ENCODE results near the gene ZXDC. TPM values are rescaled to one million over a fixed set of nuclear protein-coding genes. Genes with fewer than 3 reads are reported as not detected.

ZXDC gene, protein sequence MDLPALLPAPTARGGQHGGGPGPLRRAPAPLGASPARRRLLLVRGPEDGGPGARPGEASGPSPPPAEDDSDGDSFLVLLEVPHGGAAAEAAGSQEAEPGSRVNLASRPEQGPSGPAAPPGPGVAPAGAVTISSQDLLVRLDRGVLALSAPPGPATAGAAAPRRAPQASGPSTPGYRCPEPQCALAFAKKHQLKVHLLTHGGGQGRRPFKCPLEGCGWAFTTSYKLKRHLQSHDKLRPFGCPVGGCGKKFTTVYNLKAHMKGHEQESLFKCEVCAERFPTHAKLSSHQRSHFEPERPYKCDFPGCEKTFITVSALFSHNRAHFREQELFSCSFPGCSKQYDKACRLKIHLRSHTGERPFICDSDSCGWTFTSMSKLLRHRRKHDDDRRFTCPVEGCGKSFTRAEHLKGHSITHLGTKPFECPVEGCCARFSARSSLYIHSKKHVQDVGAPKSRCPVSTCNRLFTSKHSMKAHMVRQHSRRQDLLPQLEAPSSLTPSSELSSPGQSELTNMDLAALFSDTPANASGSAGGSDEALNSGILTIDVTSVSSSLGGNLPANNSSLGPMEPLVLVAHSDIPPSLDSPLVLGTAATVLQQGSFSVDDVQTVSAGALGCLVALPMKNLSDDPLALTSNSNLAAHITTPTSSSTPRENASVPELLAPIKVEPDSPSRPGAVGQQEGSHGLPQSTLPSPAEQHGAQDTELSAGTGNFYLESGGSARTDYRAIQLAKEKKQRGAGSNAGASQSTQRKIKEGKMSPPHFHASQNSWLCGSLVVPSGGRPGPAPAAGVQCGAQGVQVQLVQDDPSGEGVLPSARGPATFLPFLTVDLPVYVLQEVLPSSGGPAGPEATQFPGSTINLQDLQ
- 10 to 100 TPM; 11.9 to 26.9 (median 16.2) TPM for polyA plus RNA-seq (ENCODE audit: low read depth in 6 of 6)

DNA sequence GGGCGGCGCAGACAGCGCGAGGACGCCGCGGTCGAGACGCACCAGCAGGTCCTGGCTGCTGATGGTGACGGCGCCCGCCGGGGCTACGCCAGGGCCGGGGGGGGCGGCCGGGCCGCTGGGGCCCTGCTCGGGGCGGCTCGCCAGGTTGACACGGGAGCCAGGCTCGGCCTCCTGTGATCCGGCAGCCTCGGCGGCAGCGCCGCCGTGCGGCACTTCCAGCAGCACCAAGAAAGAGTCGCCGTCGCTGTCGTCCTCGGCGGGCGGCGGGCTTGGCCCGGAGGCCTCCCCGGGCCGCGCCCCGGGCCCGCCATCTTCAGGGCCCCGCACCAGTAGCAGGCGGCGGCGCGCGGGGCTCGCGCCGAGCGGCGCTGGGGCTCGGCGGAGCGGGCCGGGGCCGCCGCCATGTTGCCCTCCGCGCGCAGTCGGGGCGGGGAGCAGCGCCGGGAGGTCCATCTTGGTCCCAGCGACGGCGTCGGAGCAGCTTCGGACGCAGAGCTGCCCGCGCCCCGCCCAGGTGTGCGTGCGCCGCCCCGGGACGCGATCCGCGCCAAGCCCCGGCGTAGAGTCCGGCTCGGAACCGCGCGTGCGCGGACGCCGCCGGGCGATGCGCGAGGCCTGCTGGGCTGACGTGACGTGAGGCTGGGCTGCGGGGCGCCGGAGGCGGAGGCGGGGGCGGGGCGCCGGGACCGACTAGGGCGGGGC lies at the start of gene ZXDC:
ZXDC (minus strand) TSS at position 479 of the 702 bp plus-strand sequence; CDS start at position 453, 26 bp downstream.
- peak; percentile 79 to 83 for ATAC-seq (ENCODE audit: low read depth in 2 of 2)
- Mint-ChIP-seq H3K36me3 (peaks cover 8 to 10% of the 10 kb centered on the region in 2 donors), H3K9me3 (no peaks in the 10 kb centered on the region), H3K27ac (peak within 1 kb of the TSS; percentile 80 to 95 (median 92)), H3K4me3 (peak within 1 kb of the TSS; percentile 65 to 94 (median 90)), H3K27me3 (peaks cover 0 to 2% (median 0%) of the 10 kb centered on the region in 3 donors), H3K4me1 (peaks cover 33 to 43% (median 41%) of the 10 kb centered on the region in 3 donors)
- DNase-seq, result peak; percentile 90

DNA sequence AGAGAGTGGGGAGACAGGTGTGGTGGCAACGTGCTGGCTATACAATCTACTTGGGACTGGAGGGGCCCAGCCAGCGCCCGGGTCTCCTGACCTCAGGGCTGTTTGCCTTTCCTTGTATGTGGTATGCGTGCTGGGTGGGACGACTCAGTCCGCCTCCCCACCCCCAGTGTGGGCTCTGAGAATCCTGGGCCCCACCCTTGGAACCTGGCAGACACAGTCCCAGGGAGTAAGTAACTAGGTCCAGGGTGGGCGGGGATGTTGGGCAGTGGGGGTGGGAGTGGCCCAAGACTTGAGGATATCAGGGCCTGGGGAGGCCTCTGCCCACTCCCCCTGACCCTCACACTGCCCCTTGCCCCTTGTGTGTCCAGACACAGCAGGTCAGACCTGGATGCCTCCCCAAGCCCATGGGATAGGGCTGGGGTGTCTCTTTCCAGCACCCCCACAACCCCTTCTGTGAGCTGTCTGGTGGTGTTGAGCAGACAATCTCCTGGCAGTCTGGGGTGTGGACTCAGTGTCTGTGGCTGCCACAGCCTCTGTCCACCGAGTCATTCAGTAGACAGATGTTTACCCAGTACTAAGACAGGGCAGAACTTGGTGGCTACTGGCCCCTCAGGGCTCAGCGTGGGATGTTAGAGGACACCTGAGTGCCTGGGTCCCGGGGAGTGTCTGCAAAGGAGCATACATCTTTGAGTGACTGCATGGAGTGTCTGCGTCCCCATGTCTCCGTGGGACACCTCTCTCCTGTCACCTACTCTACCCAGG lies 49.6 kb upstream of the ZXDC start:
- Mint-ChIP-seq H3K36me3 (no peaks in the 10 kb centered on the region), H3K4me1 (peaks cover 0 to 24% (median 9%) of the 10 kb centered on the region in 3 donors), H3K27ac (no peak overlapping the region), H3K27me3 (peaks cover 22 to 39% (median 36%) of the 10 kb centered on the region in 3 donors), H3K9me3 (no peaks in the 10 kb centered on the region), H3K4me3 (peak overlapping the region in 3 of 8 donors; percentile 24 to 61 (median 45))
- DNase-seq (no peak), ATAC-seq (ENCODE audit: low read depth in 2 of 2) (no peak)

DNA sequence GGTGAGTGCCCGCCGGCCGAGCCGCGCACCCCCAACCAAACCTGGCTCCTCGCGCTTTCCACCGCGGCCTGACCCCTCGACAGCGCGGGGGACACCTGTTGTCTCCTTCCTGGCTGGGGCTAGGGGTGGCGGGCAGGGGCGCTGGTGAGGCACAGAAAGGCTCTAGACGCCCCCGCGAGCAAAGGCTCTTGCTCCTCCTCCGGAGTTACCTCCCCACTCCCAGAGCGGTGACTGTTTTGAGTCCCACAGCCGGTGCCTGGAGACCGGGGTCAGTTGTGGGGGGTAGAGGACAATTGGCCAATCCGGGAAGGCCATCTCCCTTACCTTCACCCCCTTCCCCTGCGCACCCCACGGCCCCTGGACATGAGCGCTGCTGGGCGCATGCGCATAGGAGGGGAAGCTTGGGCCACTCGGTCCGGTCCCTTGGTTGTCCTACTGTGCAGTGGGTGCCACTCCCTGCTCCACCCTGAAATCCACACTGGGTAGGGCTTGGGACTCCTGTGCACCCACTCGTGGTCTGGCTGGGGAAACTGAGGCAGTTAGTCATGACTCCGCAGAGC lies 48.8 kb upstream of the ZXDC start:
- peaks cover 22 to 42% (median 36%) of the 10 kb centered on the region in 3 donors for H3K27me3 Mint-ChIP-seq
- H3K9me3 Mint-ChIP-seq, result no peaks in the 10 kb centered on the region
- ATAC-seq (ENCODE audit: low read depth in 2 of 2) (no peak), DNase-seq (no peak)
- no peaks in the 10 kb centered on the region for H3K36me3 Mint-ChIP-seq
- H3K4me1 Mint-ChIP-seq, result peaks cover 0 to 22% (median 8%) of the 10 kb centered on the region in 3 donors
- H3K4me3 Mint-ChIP-seq, result peak overlapping the region in 3 of 8 donors; percentile 12 to 45 (median 24)
- H3K27ac Mint-ChIP-seq, result no peak overlapping the region

DNA sequence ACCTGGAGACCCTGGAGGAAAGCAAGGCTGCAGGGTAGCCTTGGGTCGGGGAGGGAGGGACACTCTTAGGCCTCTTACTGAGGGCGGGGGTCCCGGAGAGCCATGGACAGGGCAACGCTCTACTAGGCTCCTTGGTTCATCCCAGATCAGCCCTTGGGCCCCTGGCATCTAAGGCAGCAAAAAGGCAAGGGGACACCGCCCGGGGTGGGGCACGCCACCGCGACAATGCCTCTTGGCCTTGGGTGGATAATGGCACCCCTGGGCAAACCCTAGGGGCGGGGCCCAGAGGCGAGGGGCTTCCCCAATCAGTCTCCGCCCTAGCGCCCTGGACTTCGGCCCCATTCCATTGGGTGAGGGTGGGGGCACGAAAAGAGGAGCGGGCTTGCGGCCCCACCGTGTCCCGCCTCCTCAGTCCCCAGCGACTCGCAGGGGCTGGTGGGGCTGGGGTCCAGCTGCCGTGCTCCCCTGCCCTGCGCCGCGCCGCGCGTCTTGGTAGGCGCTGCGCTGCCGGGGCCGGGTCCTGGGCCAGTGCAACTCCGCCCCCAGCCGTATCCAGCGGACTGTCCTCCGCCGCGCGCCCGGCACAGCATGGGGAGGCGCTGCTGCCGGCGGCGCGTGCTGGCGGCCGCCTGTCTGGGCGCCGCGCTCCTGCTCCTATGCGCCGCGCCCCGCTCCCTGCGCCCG lies 48.2 kb upstream of the ZXDC start, which contains the start of gene CHST13:
CHST13 (plus strand) TSS at position 411 of the 684 bp plus-strand sequence; CDS start at position 589, 178 bp downstream.
- H3K9me3 Mint-ChIP-seq, result no peaks in the 10 kb centered on the region
- DNase-seq, result no peak
- peaks cover 0 to 22% (median 8%) of the 10 kb centered on the region in 3 donors for H3K4me1 Mint-ChIP-seq
- peaks cover 22 to 48% (median 36%) of the 10 kb centered on the region in 3 donors for H3K27me3 Mint-ChIP-seq
- peak within 1 kb of the TSS in 4 of 8 donors; percentile 12 to 64 (median 34) for H3K4me3 Mint-ChIP-seq
- H3K27ac Mint-ChIP-seq, result no peak within 1 kb of the TSS
- ATAC-seq (ENCODE audit: low read depth in 2 of 2), result no peak
- H3K36me3 Mint-ChIP-seq, result no peaks in the 10 kb centered on the region

DNA sequence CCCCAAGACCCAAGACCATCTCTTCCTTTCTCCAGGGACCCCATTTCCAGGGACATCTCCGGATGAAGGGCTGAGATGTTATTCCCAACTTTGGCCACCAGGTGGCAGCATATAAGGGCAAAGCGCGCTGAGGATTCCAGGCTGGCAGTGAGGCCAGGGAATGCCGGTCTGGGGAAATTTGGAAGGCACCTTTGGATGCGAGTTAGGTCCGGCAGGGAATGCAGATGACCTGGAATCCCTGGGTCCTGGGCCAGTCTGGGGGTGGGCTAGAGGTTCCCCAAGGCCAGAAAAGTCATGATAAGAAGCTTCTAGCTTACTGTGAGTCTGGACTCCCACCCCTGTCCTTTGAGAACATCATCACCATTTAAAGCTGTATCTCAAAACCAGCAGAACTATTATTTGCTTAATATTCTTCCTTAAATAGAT lies 46.7 kb upstream of the ZXDC start:
- H3K27ac Mint-ChIP-seq, result peak overlapping the region in 2 of 6 donors; percentile 6 to 58
- H3K4me1 Mint-ChIP-seq, result peaks cover 0 to 20% (median 8%) of the 10 kb centered on the region in 3 donors
- H3K27me3 Mint-ChIP-seq, result peaks cover 18 to 48% (median 36%) of the 10 kb centered on the region in 3 donors
- ATAC-seq (ENCODE audit: low read depth in 2 of 2) (peak in 1 of 2 donors; percentile 5), DNase-seq (peak; percentile 30)
- no peaks in the 10 kb centered on the region for H3K36me3 Mint-ChIP-seq
- no peak overlapping the region for H3K4me3 Mint-ChIP-seq
- H3K9me3 Mint-ChIP-seq, result no peaks in the 10 kb centered on the region

DNA sequence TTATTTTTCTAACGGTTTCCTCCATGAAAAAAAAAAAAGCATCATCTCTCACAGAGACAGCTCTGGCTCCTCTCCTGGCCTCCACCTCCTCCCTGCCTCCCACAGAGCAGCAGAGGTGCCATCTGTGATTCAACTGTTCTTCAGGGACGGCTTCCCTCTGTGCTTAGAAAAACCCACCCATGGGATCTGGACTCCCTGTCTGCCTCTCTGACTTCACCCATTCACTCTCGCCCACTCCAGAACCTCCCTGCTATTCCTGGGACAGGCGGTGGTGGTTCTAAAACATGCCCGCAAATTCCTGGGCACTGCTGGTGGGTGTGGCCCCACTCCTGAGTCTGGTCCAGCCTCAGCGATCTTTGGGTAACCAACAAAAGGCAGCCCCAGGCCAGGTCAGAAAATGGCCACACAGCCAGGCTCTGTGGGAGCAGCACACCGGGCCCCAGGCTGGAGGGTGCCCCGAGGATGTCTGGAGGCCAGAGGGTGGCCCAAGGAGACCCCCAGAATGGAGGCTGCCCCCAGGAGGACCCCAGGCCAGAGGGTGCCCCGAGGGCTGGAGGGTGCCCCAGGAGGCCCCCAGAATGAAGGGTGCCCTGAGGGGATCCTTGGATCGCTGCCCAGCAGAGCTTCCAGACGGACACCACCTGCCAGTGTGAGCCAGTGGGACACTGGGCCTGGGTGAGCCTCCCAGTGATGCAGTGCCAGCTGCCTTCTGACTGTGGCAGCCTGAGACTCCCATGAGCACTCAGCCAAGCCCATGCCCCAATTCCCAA lies 45.6 kb upstream of the ZXDC start:
- Mint-ChIP-seq H3K27ac (peak overlapping the region in 1 of 6 donors; percentile 32), H3K4me1 (peaks cover 0 to 20% (median 8%) of the 10 kb centered on the region in 3 donors), H3K27me3 (peaks cover 18 to 53% (median 36%) of the 10 kb centered on the region in 3 donors), H3K4me3 (no peak overlapping the region), H3K9me3 (no peaks in the 10 kb centered on the region), H3K36me3 (no peaks in the 10 kb centered on the region)
- ATAC-seq (ENCODE audit: low read depth in 2 of 2), result no peak
- DNase-seq, result no peak

DNA sequence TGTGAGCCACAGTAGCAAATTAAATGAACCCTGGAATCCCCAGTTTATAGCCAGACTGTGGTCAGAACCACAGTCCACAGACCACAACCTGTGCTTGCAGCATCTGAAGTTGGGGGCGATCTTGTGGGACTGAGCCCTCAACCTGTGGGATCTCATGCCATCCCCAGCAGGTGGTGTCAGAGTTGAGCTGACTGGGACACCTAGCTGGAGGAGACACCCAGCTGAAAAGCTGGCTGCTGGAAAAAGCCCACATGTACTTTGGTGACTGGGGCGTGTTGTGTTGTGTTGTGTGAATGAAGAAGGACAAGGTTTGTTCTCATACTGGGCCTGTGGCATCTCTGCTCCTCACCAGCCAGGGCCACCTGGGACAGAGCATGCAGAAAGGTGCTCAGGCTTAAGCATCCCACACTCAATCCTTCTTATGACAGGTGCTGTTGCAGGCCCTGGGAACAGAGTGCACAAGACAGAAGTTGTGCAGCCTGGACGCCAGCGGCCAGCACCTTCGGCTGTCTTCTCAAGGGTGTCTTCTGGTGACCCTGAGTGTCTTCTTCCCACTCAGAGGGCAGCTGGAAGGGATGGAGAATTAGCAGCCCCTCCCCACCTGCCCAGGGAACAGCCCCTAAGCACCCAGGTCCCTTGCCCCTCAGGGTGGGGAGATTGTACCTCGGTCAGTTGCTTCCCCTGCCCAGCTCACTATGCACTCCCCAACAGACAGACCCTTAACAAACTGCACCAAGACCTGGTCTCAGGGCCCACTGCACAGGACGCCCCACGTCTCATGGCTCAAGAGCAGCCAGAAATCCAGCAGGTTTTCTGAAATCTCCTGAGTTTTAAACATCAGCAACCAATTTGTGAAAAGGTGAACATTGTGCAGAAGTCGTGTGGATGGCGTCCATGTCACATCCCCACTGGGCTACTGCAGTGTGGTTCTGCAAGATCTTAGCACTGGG lies 44.1 kb upstream of the ZXDC start:
- Mint-ChIP-seq H3K4me1 (peaks cover 0 to 16% (median 5%) of the 10 kb centered on the region in 3 donors), H3K4me3 (no peak overlapping the region)
- ATAC-seq (ENCODE audit: low read depth in 2 of 2), result no peak

DNA sequence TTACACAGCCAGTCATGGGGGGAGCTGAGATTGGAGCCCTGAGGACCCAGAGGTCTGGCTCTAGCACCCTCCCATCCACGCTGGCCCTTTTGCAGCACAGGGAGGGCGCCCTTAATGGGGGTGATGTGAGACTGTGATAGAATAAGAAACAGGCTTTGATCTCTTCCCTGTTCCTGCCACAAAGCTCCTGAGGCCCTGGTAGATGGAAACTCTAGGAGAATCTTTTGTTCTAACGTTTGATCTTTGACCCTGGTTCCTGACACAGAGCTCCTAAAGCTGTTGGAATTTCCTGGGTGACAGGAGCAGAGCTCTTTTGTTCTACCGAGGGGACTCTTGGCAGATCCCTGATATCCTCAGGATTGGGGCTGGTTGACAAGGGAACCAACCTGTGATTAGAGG lies 43.1 kb upstream of the ZXDC start:
- Mint-ChIP-seq H3K36me3 (no peaks in the 10 kb centered on the region), H3K9me3 (no peaks in the 10 kb centered on the region), H3K27me3 (peaks cover 10 to 36% (median 20%) of the 10 kb centered on the region in 3 donors), H3K27ac (no peak overlapping the region), H3K4me3 (no peak overlapping the region), H3K4me1 (peaks cover 0 to 12% (median 0%) of the 10 kb centered on the region in 3 donors)
- DNase-seq, result no peak
- ATAC-seq (ENCODE audit: low read depth in 2 of 2), result no peak

More for the DNA sequence above, 44.1 kb upstream of the ZXDC start:
- no peaks in the 10 kb centered on the region for H3K36me3 Mint-ChIP-seq
- no peak for DNase-seq
- H3K9me3 Mint-ChIP-seq, result no peaks in the 10 kb centered on the region
- H3K27me3 Mint-ChIP-seq, result peaks cover 10 to 41% (median 23%) of the 10 kb centered on the region in 3 donors
- no peak overlapping the region for H3K27ac Mint-ChIP-seq

DNA sequence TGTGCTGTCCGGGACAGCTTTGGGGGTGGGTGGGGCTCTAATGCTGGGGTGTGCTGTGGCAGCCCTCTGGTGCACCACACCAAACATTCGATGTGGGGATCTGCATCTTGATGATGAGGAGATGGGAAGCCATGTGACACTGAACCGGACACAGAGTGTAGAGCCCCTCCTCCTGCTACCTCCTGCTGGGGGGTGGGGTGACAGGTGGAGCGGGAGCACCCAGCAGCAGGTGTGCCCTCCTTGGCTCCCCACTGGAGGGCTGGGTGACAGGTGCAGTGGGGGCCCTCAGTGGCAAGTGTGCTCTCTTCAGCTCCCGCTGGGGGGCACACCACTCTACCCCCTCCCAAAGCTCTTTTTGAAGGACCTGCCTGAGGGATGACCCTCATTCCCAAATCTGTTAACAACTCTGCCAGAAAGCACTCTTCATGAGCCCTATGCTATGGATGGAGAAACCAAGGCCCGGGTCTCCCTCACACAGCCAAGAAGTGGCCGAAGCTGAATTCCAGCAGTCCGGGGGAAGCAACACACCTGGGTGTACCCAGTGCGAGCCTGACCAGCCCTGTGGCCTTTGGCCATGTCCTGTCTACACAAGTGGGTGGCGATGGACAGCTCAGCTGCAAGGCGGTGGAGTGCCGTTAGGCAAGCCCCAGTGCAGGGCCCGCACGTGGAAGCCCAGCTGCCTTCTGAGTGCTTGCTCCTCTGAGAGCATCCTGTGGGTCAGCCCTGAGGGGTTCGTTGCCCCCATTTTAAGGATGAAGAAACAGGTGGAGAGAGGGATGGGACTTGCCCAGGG lies 42.5 kb upstream of the ZXDC start:
- ATAC-seq (ENCODE audit: low read depth in 2 of 2), result no peak
- Mint-ChIP-seq H3K9me3 (no peaks in the 10 kb centered on the region), H3K36me3 (no peaks in the 10 kb centered on the region), H3K27ac (no peak overlapping the region), H3K4me1 (peaks cover 0 to 7% (median 0%) of the 10 kb centered on the region in 3 donors), H3K27me3 (peaks cover 10 to 31% (median 15%) of the 10 kb centered on the region in 3 donors), H3K4me3 (no peak overlapping the region)
- no peak for DNase-seq
